ENCODE data around the gene TDP1.
"Not testable (repeated sequence)": the region's sequence is repeated elsewhere in the genome, so short reads cannot be mapped to it uniquely, and the experiment has no call there.

Gene TDP1

GRCh38 chr14:89992273-89992672 lies 36.5 kb downstream of the TDP1 start:
- DNase-seq, result no peak

GRCh38 chr14:89996963-89997362 lies 41.2 kb downstream of the TDP1 start:
- no peak for DNase-seq

- no peak for DNase-seq
These were observed 45.2 kb downstream of the TDP1 start for GRCh38 chr14:90000935-90001334.

- no peak for DNase-seq
These were observed 48.0 kb downstream of the TDP1 start for GRCh38 chr14:90003526-90004307.

- DNase-seq, result no peak
These were observed 49.7 kb downstream of the TDP1 start for GRCh38 chr14:90005441-90005840.

GRCh38 chr14:90005939-90006530 lies 50.3 kb downstream of the TDP1 start:
- no peak for DNase-seq

GRCh38 chr14:90017371-90017770 lies 61.6 kb downstream of the TDP1 start:
- DNase-seq, result no peak

- DNase-seq, result no peak
These were observed 64.2 kb downstream of the TDP1 start for GRCh38 chr14:90019824-90020523.

- no peak for DNase-seq
These were observed 67.6 kb downstream of the TDP1 start for GRCh38 chr14:90023176-90023896.

GRCh38 chr14:90024910-90025309 lies 69.2 kb downstream of the TDP1 start:
- DNase-seq, result no peak

GRCh38 chr14:90026608-90027007 lies 70.9 kb downstream of the TDP1 start:
- not testable (repeated sequence) for DNase-seq

- DNase-seq, result no peak
These were observed 72.1 kb downstream of the TDP1 start for GRCh38 chr14:90027842-90028241.

GRCh38 chr14:90034156-90034555 lies 78.4 kb downstream of the TDP1 start:
- DNase-seq, result no peak

GRCh38 chr14:90034835-90035525 lies 79.3 kb downstream of the TDP1 start:
- no peak for DNase-seq

- DNase-seq, result no peak
These were observed 83.7 kb downstream of the TDP1 start for GRCh38 chr14:90039253-90040010.

- no peak for DNase-seq
These were observed 84.7 kb downstream of the TDP1 start for GRCh38 chr14:90040411-90040810.

- DNase-seq, result no peak
These were observed 86.9 kb downstream of the TDP1 start for GRCh38 chr14:90042496-90043252.

- no peak for DNase-seq
These were observed 89.9 kb downstream of the TDP1 start for GRCh38 chr14:90045616-90046015.

GRCh38 chr14:90049390-90049789 lies 93.7 kb downstream of the TDP1 start:
- DNase-seq, result no peak

GRCh38 chr14:90050271-90050670 lies 94.5 kb downstream of the TDP1 start:
- no peak for DNase-seq

GRCh38 chr14:90053044-90053443 lies 97.3 kb downstream of the TDP1 start:
- DNase-seq, result no peak
